Measurements from ENCODE around the gene ZRANB1.

ZRANB1 gene

GRCh38 chr10:124991835-124992234 lies 49.9 kb downstream of the ZRANB1 start:
- TF ChIP-seq GATA2 (IDR thresholded peaks at IDR 0.05; ENCODE audit: low read depth, low read length) = no peak
- no peak for TF ChIP-seq GATA3 (IDR thresholded peaks at IDR 0.05; ENCODE audit: low read depth, low read length)

DNA sequence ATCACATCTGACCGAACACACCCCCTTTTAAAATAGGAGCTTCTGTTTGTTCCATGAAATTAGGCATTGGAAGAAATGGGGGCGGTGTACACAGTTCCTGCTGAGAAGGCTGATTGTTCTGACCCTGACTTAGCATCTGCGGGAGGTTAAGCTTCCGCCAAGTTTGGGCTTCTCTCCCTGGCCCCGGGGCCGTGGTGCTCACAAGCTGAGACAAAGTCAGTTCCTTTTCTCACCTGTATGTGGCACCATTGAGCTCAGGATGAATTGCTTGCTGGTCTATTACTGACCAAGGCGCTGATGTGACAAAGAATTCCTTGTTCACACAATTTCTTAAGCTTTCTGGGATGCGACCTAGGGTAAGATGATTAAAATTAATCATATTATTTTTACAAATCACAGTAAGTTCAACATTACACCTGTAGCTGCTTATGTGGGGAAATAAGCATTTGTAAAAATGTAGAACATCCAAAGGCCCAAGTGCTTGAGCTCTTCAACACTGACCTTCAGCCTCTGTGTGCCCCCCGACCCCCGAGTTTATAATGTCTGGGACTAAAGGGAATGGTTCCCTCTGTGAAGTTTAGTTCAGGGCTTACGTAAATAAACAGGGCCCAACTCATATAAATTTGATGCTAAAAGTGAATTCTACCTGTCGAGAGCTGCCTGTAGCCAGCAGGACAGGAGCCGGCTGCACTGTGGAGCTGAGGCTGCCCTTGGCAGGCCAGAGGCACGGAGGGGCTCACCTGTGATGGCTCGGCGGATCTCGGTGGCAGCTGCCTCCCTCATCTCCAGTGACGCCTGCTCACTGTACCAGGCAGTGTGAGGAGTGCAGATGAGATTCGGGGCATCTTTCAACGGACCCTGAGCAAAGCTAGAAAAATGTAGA lies 50.8 kb downstream of the ZRANB1 start:
- TF ChIP-seq GATA3 (IDR thresholded peaks at IDR 0.05; ENCODE audit: low read depth, low read length) (no peak), GATA2 (IDR thresholded peaks at IDR 0.05; ENCODE audit: low read depth, low read length) (no peak)

DNA sequence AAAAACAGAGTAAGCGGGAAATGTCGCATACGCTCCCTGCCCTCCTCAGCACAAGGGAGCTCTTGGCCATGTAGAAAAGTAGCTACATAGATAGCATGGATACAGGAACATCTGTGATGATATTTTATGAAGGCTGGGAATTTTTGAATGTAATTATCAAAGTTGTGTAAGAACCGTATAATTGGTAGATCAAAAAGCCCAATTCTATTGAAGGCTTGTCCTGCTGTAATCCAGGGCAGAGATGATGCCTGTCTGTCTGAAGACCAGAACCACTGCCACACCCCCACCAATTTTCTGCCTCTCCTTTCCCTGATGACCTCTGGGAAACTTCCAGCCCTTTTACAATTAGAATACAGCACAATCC lies 51.4 kb downstream of the ZRANB1 start:
- TF ChIP-seq GATA2 (IDR thresholded peaks at IDR 0.05; ENCODE audit: low read depth, low read length) (no peak), GATA3 (IDR thresholded peaks at IDR 0.05; ENCODE audit: low read depth, low read length) (no peak)

GRCh38 chr10:124993736-124994451 lies 52.0 kb downstream of the ZRANB1 start:
- no peak for TF ChIP-seq GATA3 (IDR thresholded peaks at IDR 0.05; ENCODE audit: low read depth, low read length)
- no peak for TF ChIP-seq GATA2 (IDR thresholded peaks at IDR 0.05; ENCODE audit: low read depth, low read length)

- no peak for TF ChIP-seq GATA2 (IDR thresholded peaks at IDR 0.05; ENCODE audit: low read depth, low read length)
- TF ChIP-seq GATA3 (IDR thresholded peaks at IDR 0.05; ENCODE audit: low read depth, low read length) = no peak
These were observed 52.9 kb downstream of the ZRANB1 start for GRCh38 chr10:124994573-124995473.

- TF ChIP-seq GATA2 (IDR thresholded peaks at IDR 0.05; ENCODE audit: low read depth, low read length) (no peak), GATA3 (IDR thresholded peaks at IDR 0.05; ENCODE audit: low read depth, low read length) (no peak)
These were observed 53.7 kb downstream of the ZRANB1 start for GRCh38 chr10:124995605-124996004.

GRCh38 chr10:124996127-124996853 lies 54.4 kb downstream of the ZRANB1 start:
- TF ChIP-seq GATA2 (IDR thresholded peaks at IDR 0.05; ENCODE audit: low read depth, low read length) = no peak
- TF ChIP-seq GATA3 (IDR thresholded peaks at IDR 0.05; ENCODE audit: low read depth, low read length) = no peak

DNA sequence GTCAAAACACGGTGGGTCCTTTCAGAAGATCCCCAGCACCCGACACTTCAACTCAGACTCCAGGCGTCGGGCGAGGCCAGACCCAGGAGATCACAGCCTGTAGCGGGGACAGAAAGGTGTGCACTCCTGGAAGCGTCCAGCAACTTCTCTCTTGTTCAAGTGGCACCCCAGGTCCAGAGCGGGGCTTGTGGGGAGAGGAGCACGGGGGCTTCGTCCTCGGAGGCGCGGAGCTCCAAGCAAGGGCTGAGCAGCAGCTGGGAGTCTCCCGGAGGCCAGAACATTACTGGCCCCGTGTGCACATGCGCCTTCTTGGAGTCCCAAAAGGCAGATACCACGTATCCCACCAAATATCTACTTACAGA lies 54.9 kb downstream of the ZRANB1 start:
- no peak for TF ChIP-seq GATA2 (IDR thresholded peaks at IDR 0.05; ENCODE audit: low read depth, low read length)
- TF ChIP-seq GATA3 (IDR thresholded peaks at IDR 0.05; ENCODE audit: low read depth, low read length) = no peak

DNA sequence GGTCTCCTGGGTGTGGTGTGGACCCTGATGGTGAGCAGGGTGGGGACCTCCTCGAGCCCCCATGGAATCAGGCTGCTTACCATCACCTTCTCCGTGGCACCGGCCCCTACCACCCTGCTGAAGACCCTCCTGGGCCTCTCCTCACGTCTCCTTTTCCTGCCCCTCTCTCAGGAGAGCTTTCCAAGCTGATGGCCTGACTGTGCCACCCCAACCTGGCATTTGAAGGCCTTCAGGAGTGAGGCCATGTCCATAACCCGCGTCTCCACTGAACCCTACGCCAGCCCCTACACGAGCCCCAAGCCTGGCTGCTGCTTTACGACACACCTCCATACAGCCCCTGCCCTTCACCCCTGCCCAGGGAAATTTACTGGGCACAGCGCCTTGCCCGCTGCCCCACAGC lies 55.4 kb downstream of the ZRANB1 start:
- TF ChIP-seq GATA3 (IDR thresholded peaks at IDR 0.05; ENCODE audit: low read depth, low read length) = no peak

- TF ChIP-seq GATA3 (IDR thresholded peaks at IDR 0.05; ENCODE audit: low read depth, low read length) (no peak), GATA2 (IDR thresholded peaks at IDR 0.05; ENCODE audit: low read depth, low read length) (no peak)
These were observed 56.1 kb downstream of the ZRANB1 start for GRCh38 chr10:124997771-124998623.

- TF ChIP-seq GATA3 (IDR thresholded peaks at IDR 0.05; ENCODE audit: low read depth, low read length) (no peak), GATA2 (IDR thresholded peaks at IDR 0.05; ENCODE audit: low read depth, low read length) (no peak)
These were observed 56.8 kb downstream of the ZRANB1 start for GRCh38 chr10:124998624-124999291.
